H1 (cell line): ENCODE data around the gene ZNF212. TPM values are rescaled to one million over a fixed set of nuclear protein-coding genes. Genes with fewer than 3 reads are reported as not detected.

Source experiments
- CTCF ChIA-PET: fragments of 300-600 bp; sonication (Branson Sonifier 250); formaldehyde crosslinking; loops from one replicate; lab custom pipeline; 2021; ENCODE audit not compliant: partially characterized antibody; lab: Charles Lee
- POLR2A ChIA-PET: fragments of 300-600 bp; sonication (Branson Sonifier 250); formaldehyde crosslinking; loops from one replicate; lab custom pipeline; 2021; ENCODE audit warnings: inconsistent platforms; ENCODE audit not compliant: partially characterized antibody; lab: Charles Lee
- DNase-seq, 2 experiments: peaks; one replicate each; pipeline versions ENCODE4 v3.0.0 to v3.0.0-alpha.2; 2010 to 2022; ENCODE audit warnings: low spot score in 2 of 2, low read depth in 1 of 2, mixed read lengths in 1 of 2
- FAIRE-seq: peaks from 2 replicates; lab custom pipeline; 2011; peaks lifted over from hg19 to GRCh38; lab: Jason Lieb, UNC
- H2AFZ ChIP-seq: 2 replicates; pipeline ENCODE4 v1.8.1; 2012; ENCODE audit warnings: low read length, inconsistent platforms
- H2AK5ac ChIP-seq: 2 replicates; pipeline ENCODE4 v1.6.1; 2013; ENCODE audit warnings: low read depth, low read length
- H2BK120ac ChIP-seq: replicated peaks from 2 replicates; pipeline ENCODE3; 2013; ENCODE audit warnings: low read depth, low read length, inconsistent platforms
- H2BK12ac ChIP-seq: 2 replicates; pipeline ENCODE4 v1.6.1; 2013; ENCODE audit warnings: low read depth, low read length
- H2BK15ac ChIP-seq: 2 replicates; pipeline ENCODE4 v1.6.1; 2013; ENCODE audit warnings: low read length
- H2BK20ac ChIP-seq: 2 replicates; pipeline ENCODE4 v1.6.1; 2013; ENCODE audit warnings: low read length
- H2BK5ac ChIP-seq: 2 replicates; pipeline ENCODE4 v1.6.1; 2013; ENCODE audit warnings: low read depth, low read length
- H3K14ac ChIP-seq: 2 replicates; pipeline ENCODE4 v1.6.1; 2013; ENCODE audit warnings: inconsistent platforms; ENCODE audit not compliant: insufficient read length
- H3K18ac ChIP-seq: 2 replicates; pipeline ENCODE4 v1.6.1; 2013; ENCODE audit warnings: low read length; ENCODE audit errors: extremely low read depth
- H3K23ac ChIP-seq: 2 replicates; pipeline ENCODE4 v1.6.1; 2013; ENCODE audit warnings: inconsistent platforms; ENCODE audit not compliant: insufficient read length
- H3K23me2 ChIP-seq: 2 replicates; pipeline ENCODE4 v1.6.1; 2013; ENCODE audit warnings: low read depth, low read length
- H3K27ac ChIP-seq: 2 replicates; pipeline ENCODE4 v1.6.1; 2011; ENCODE audit warnings: low read depth, low read length, inconsistent platforms
- H3K27me3 ChIP-seq, 4 experiments: replicated peaks in 1 of 4; 1 replicate in 1 of 4; 2 replicates in 3 of 4; pipeline versions ENCODE4 v1.6.1 to v1.8.1; 2011 to 2013; ENCODE audit warnings: low read length in 3 of 4, mild to moderate bottlenecking in 3 of 4, inconsistent platforms in 2 of 4, mixed read lengths in 2 of 4, moderate library complexity in 1 of 4; ENCODE audit not compliant: control insufficient read depth in 3 of 4, insufficient read depth in 3 of 4; ENCODE audit errors: extremely low read depth in 1 of 4
- H3K36me3 ChIP-seq, 4 experiments: 2 replicates each; pipeline versions ENCODE4 v1.6.1 to v1.8.1; 2011 to 2013; ENCODE audit warnings: mild to moderate bottlenecking in 4 of 4, low read length in 3 of 4, moderate library complexity in 2 of 4, control low read depth in 1 of 4, inconsistent platforms in 1 of 4; ENCODE audit not compliant: insufficient read depth in 4 of 4, control insufficient read depth in 2 of 4
- H3K4ac ChIP-seq: replicated peaks from 2 replicates; pipeline ENCODE3; 2013; ENCODE audit warnings: low read length, low read depth, mixed read lengths, inconsistent platforms; ENCODE audit not compliant: insufficient read length
- H3K4me1 ChIP-seq, 4 experiments: replicated peaks in 1 of 4; 1 replicate in 1 of 4; 2 replicates in 3 of 4; pipeline versions ENCODE4 v1.6.1 to v1.8.1; 2011 to 2013; ENCODE audit warnings: low read length in 3 of 4, inconsistent platforms in 2 of 4, mixed read lengths in 1 of 4; ENCODE audit not compliant: insufficient read depth in 4 of 4, control insufficient read depth in 3 of 4
- H3K4me2 ChIP-seq, 2 experiments: 2 replicates each; pipeline versions ENCODE4 v1.6.1 to v1.8.1; 2011 to 2013; ENCODE audit warnings: low read depth in 2 of 2, low read length in 2 of 2, control low read depth in 1 of 2, inconsistent platforms in 1 of 2, mild to moderate bottlenecking in 1 of 2; ENCODE audit not compliant: insufficient read depth in 1 of 2
- H3K4me3 ChIP-seq, 4 experiments: fragments of 200-600, 300-600 bp in 1 of 4; sonication (generic), shearing (Covaris generic), sonication (Bioruptor Twin) in 1 of 4; 2 replicates each; pipeline versions ENCODE4 v1.5.1 to v1.8.1; 2011 to 2016; ENCODE audit warnings: low read length in 4 of 4, low read depth in 3 of 4, control low read depth in 2 of 4, inconsistent platforms in 2 of 4, mild to moderate bottlenecking in 2 of 4, mixed read lengths in 1 of 4, moderate library complexity in 1 of 4; ENCODE audit not compliant: insufficient read depth in 2 of 4; ENCODE audit errors: extremely low read depth in 1 of 4
- H3K56ac ChIP-seq: replicated peaks from 2 replicates; pipeline ENCODE3; 2013; ENCODE audit warnings: low read depth, mild to moderate bottlenecking, mixed read lengths, low read length, inconsistent platforms; ENCODE audit not compliant: insufficient read length
- H3K79me1 ChIP-seq: 2 replicates; pipeline ENCODE4 v1.6.1; 2013; ENCODE audit warnings: low read depth, low read length, control low read depth
- H3K79me2 ChIP-seq, 2 experiments: 2 replicates each; pipeline versions ENCODE4 v1.6.1 to v1.8.1; 2012 to 2013; ENCODE audit warnings: low read length in 2 of 2, mild to moderate bottlenecking in 2 of 2, inconsistent platforms in 1 of 2; ENCODE audit not compliant: insufficient read depth in 2 of 2, control insufficient read depth in 1 of 2
- H3K9ac ChIP-seq, 4 experiments: replicated peaks in 1 of 4; 1 replicate in 1 of 4; 2 replicates in 3 of 4; pipeline versions ENCODE4 v1.6.1 to v1.8.1; 2011 to 2013; ENCODE audit warnings: low read depth in 3 of 4, low read length in 3 of 4, control low read depth in 2 of 4, mild to moderate bottlenecking in 2 of 4, moderate library complexity in 2 of 4, inconsistent platforms in 1 of 4; ENCODE audit errors: extremely low read depth in 1 of 4
- H3K9me3 ChIP-seq, 2 experiments: 2 replicates each; pipeline versions ENCODE4 v1.6.1 to v1.8.1; 2012 to 2013; ENCODE audit warnings: mild to moderate bottlenecking in 2 of 2, moderate library complexity in 2 of 2, control low read depth in 1 of 2, inconsistent platforms in 1 of 2, low read depth in 1 of 2, low read length in 1 of 2, mixed read lengths in 1 of 2; ENCODE audit not compliant: insufficient read depth in 2 of 2
- H4K20me1 ChIP-seq, 2 experiments: replicated peaks in 1 of 2; 2 replicates each; pipeline versions ENCODE3 to v1.8.1; 2011 to 2013; ENCODE audit warnings: inconsistent platforms in 2 of 2, low read length in 2 of 2, mild to moderate bottlenecking in 1 of 2; ENCODE audit not compliant: insufficient read depth in 2 of 2, control insufficient read depth in 1 of 2
- H4K5ac ChIP-seq: 2 replicates; pipeline ENCODE4 v1.6.1; 2013; ENCODE audit warnings: low read length, low read depth, mixed read lengths, inconsistent platforms; ENCODE audit not compliant: insufficient read length
- H4K8ac ChIP-seq: 2 replicates; pipeline ENCODE4 v1.8.0; 2013; ENCODE audit warnings: mild to moderate bottlenecking, moderate library complexity, low read length, inconsistent platforms; ENCODE audit not compliant: insufficient read depth; ENCODE audit errors: extremely low read depth
- H4K91ac ChIP-seq: replicated peaks from 2 replicates; pipeline ENCODE3; 2013; ENCODE audit warnings: low read length, mixed read lengths, inconsistent platforms; ENCODE audit not compliant: insufficient read length
- BCL11A ChIP-seq, 2 experiments: IDR thresholded peaks; one replicate each; pipeline ENCODE4 v1.6.1; 2011; ENCODE audit warnings: low read depth in 2 of 2, low read length in 2 of 2, mild to moderate bottlenecking in 2 of 2
- CHD2 ChIP-seq: IDR thresholded peaks from 2 replicates; pipeline ENCODE4 v1.6.1; 2012; ENCODE audit warnings: low read length, improper control_type of control experiment
- WGBS, 2 experiments: shearing (Covaris generic) in 1 of 2; methylation state at CpG; one replicate each; pipeline versions ENCODE4 v1.1.6 to v1.1.7; 2013 to 2015; ENCODE audit warnings: low lambda C conversion rate in 2 of 2, mixed read lengths in 2 of 2, inconsistent platforms in 1 of 2, low coverage in 1 of 2, missing lambda C conversion rate in 1 of 2; ENCODE audit not compliant: insufficient replicate concordance in 2 of 2, insufficient coverage in 1 of 2, insufficient read length in 1 of 2; ENCODE audit errors: extremely low coverage in 1 of 2, missing lambda C conversion rate in 1 of 2; 5-methylcytosine and 5-hydroxymethylcytosine counted together
- polyA plus RNA-seq, 7 experiments: library from polyadenylated mRNA; depleted of rRNA in 3 of 7; stranded (reverse) in 5 of 7; unstranded in 2 of 7; fragments of >200 nt in 5 of 7; fragments of 200-250 nt in 2 of 7; gene quantifications; 1 replicate in 5 of 7; 2 replicates in 1 of 7; 4 replicates in 1 of 7; pipeline versions ENCODE4 v1.2.1 to v1.2.3, GENCODE V29; 2011 to 2013; ENCODE audit warnings: missing spikeins in 2 of 7, mixed read lengths in 2 of 7
- total RNA-seq: library from RNA; stranded (reverse); fragmentation: NEBNext Ultra II Directional; extraction: Animal tissue kit (Norgen Biotek cat#: 25700); gene quantifications from 2 replicates; pipeline ENCODE4 v1.2.1, GENCODE V29; 2021

Gene ZNF212
- total and polyA plus RNA-seq, 2 of the 8 experiments (the other 6 are each of a cell fraction or from before 2014, with no cell fraction given): 6.7 to 19.3 TPM

- Histone ChIP-seq H2AK5ac (no peak overlapping the region), H3K79me1 (peaks cover 3% of the 10 kb centered on the region), H3K27ac (no peak overlapping the region), H3K23me2 (peaks cover 5% of the 10 kb centered on the region), H2BK12ac (no peak overlapping the region), H4K91ac (no peak overlapping the region), H3K56ac (no peak overlapping the region), H3K4me1 (peaks cover 0 to 6% (median 3%) of the 10 kb centered on the region in 4 experiments; a peak in 5 of 7 replicates), H3K4ac (no peak overlapping the region), H3K14ac (no peak overlapping the region), H3K27me3 (peaks cover 0 to 8% (median 4%) of the 10 kb centered on the region in 4 experiments; a peak in 3 of 7 replicates), H2AFZ (no peak overlapping the region), H3K9ac (no peak overlapping the region), H4K20me1 (peaks cover 0 to 5% of the 10 kb centered on the region in 2 experiments), H3K4me2 (no peak overlapping the region), H2BK15ac (no peak overlapping the region), H3K79me2 (no peaks in the 10 kb centered on the region), H3K36me3 (peaks cover 0 to 9% (median 1%) of the 10 kb centered on the region in 4 experiments; a peak in 1 of 8 replicates), H2BK120ac (no peak overlapping the region), H3K18ac (no peak overlapping the region), H3K23ac (no peak overlapping the region), H2BK20ac (no peak overlapping the region), H4K8ac (no peak overlapping the region), H2BK5ac (no peak overlapping the region), H4K5ac (no peak overlapping the region), H3K9me3 (no peaks in the 10 kb centered on the region), H3K4me3 (no peak overlapping the region)
- TF ChIP-seq CHD2 (no peak), BCL11A (IDR thresholded peaks at IDR 0.05; ENCODE audit: low read depth in 2 of 2, low read length in 2 of 2) (no peak)
- ChIA-PET CTCF (interaction anchor here (1.0 to 4.4 kb wide), 2 partner anchors 20 to 124 kb away, joined by 3 to 21 read pairs; partner anchors contain the start of gene ZNF783), POLR2A (no interaction called here)
- FAIRE-seq (no peak), DNase-seq (no peak)
- WGBS, 2 experiments: 79% methylated on average over 3 of the region's 5 CpGs; no CpG with 5 or more reads in 1 of the 2 experiments
Measured at GRCh38 chr7:149282331-149282655, 42.8 kb downstream of the ZNF212 start.
